ENCODE results near the gene C16orf86. TPM values are rescaled to one million over a fixed set of nuclear protein-coding genes. Genes with fewer than 3 reads are reported as not detected.

The C16orf86 gene
- total and polyA plus RNA-seq, 8 donors: 3.2 to 83.0 (median 3.5) TPM; not detected in 3

- TF ChIP-seq EP300 (IDR thresholded peaks at IDR 0.05) (no peak), POLR2A (IDR thresholded peaks at IDR 0.05) (no peak), CTCF (IDR thresholded peaks at IDR 0.05) (no peak), POLR2AphosphoS5 (IDR thresholded peaks at IDR 0.05) (no peak)
- DNase-seq: no peak
- peak overlapping the region in 2 of 5 donors; percentile 76 to 78 for H3K27ac ChIP-seq
- no peaks in the 10 kb centered on the region for H3K27me3 ChIP-seq
- H3K9me3 ChIP-seq: no peaks in the 10 kb centered on the region
- intact Hi-C loops (cut with DNase I; ENCODE audit: low total_unique reads): no loop called here
- no peak overlapping the region for H3K4me3 ChIP-seq
- peaks cover 32 to 50% (median 41%) of the 10 kb centered on the region in 4 donors for H3K4me1 ChIP-seq
- peaks cover 0 to 14% (median 7%) of the 10 kb centered on the region in 4 donors for H3K36me3 ChIP-seq
- 21 to 46% (median 33%) methylated on average over 4 of the region's 4 CpGs for WGBS, 5 donors
These were observed 5.7 kb downstream of the C16orf86 start for GRCh38 chr16:67672306-67672705.

- DNase-seq: peak; percentile 75 to 83
- H3K27me3 ChIP-seq: no peaks in the 10 kb centered on the region
- intact Hi-C loops (cut with DNase I; ENCODE audit: low total_unique reads): no loop called here
These were observed 6.4 kb downstream of the C16orf86 start for GRCh38 chr16:67672739-67673662.

GRCh38 chr16:67673712-67674580 is 7.3 kb downstream of the C16orf86 start:
- peaks cover 21 to 38% (median 30%) of the 10 kb centered on the region in 4 donors for H3K4me1 ChIP-seq
- H3K9me3 ChIP-seq: no peaks in the 10 kb centered on the region
- H3K27ac ChIP-seq: peak overlapping the region; percentile 5 to 86 (median 76)
- H3K36me3 ChIP-seq: peaks cover 0 to 14% (median 7%) of the 10 kb centered on the region in 4 donors
- peak in 2 of 3 donors; percentile 41 to 69 for TF ChIP-seq POLR2AphosphoS5 (IDR thresholded peaks at IDR 0.05)
- TF ChIP-seq CTCF (IDR thresholded peaks at IDR 0.05): no peak
- H3K27me3 ChIP-seq: no peaks in the 10 kb centered on the region
- intact Hi-C loops (cut with DNase I; ENCODE audit: low total_unique reads): no loop called here
- peak; percentile 77 for DNase-seq
- WGBS, 5 donors: 31 to 51% (median 37%) methylated on average over 21 of the region's 21 CpGs
- H3K4me3 ChIP-seq: no peak overlapping the region

More at GRCh38 chr16:67672739-67673662, 6.4 kb downstream of the C16orf86 start:
- WGBS, 5 donors: 40 to 55% (median 47%) methylated on average over 9 to 13 of the region's 13 CpGs
- Histone ChIP-seq H3K4me3 (no peak overlapping the region), H3K36me3 (peaks cover 0 to 14% (median 7%) of the 10 kb centered on the region in 4 donors), H3K4me1 (peaks cover 25 to 43% (median 34%) of the 10 kb centered on the region in 4 donors), H3K27ac (peak overlapping the region; percentile 5 to 86 (median 76)), H3K9me3 (no peaks in the 10 kb centered on the region)
- no peak for TF ChIP-seq EP300 (IDR thresholded peaks at IDR 0.05)
- TF ChIP-seq POLR2A (IDR thresholded peaks at IDR 0.05): no peak
- peak in 1 of 3 donors; percentile 4 for TF ChIP-seq POLR2AphosphoS5 (IDR thresholded peaks at IDR 0.05)
- peak in 5 of 7 experiments; percentile 39 to 78 (median 62) for TF ChIP-seq CTCF (IDR thresholded peaks at IDR 0.05)

Data from stomach (tissue), 9 donors.